Lower leg skin (tissue), 3 donors: ENCODE measurements around the gene FAM193A.

Experiments
- CTCF ChIP-seq, 3 donors: fragments of 450-650 bp; IDR thresholded peaks; one replicate each; pipeline ENCODE4 v1.5.1; 2016; ENCODE audit warnings: antibody characterized with exemption in 3 of 3, mild to moderate bottlenecking in 3 of 3, moderate library complexity in 2 of 3
- POLR2A ChIP-seq, 2 donors: fragments of 450-650 bp; IDR thresholded peaks; one replicate each; pipeline ENCODE4 v1.6.1; 2016 to 2017; ENCODE audit warnings: antibody characterized with exemption in 2 of 2, mild to moderate bottlenecking in 1 of 2, moderate library complexity in 1 of 2

- TF ChIP-seq CTCF (IDR thresholded peaks at IDR 0.05) (no peak), POLR2A (IDR thresholded peaks at IDR 0.05) (no peak)
Measured at GRCh38 chr4:2634014-2634413, 97.6 kb downstream of the FAM193A start.
